Caco-2 (cell line): ENCODE data around the gene PHLPP1. TPM values are rescaled to one million over a fixed set of nuclear protein-coding genes. Genes with fewer than 3 reads are reported as not detected.

Experiments
- BruUV-seq: library from RNA; stranded (reverse); fragments of 400-500 nt; replicated peaks from 2 replicates; lab custom pipeline; 2021; lab: Mats Ljungman, UMichigan
- CTCF ChIA-PET: fragments of 300-600 bp; sonication (Branson Sonifier 250); formaldehyde crosslinking; loops from one replicate; lab custom pipeline; 2022; ENCODE audit warnings: antibody characterized with exemption; lab: Charles Lee
- POLR2A ChIA-PET: fragments of 300-600 bp; sonication (Branson Sonifier 250); formaldehyde crosslinking; loops from one replicate; lab custom pipeline; 2022; ENCODE audit warnings: antibody characterized with exemption; lab: Charles Lee
- DNase-seq, 2 experiments: peaks; one replicate each; pipeline versions ENCODE4 v3.0.0 to v3.0.0-alpha.2; 2020 to 2022
- H3K27me3 ChIP-seq: replicated peaks from 2 replicates; pipeline ENCODE4 v1.6.0; 2011; ENCODE audit warnings: low read length; ENCODE audit not compliant: control insufficient read depth, insufficient read depth
- H3K36me3 ChIP-seq: 2 replicates; pipeline ENCODE4 v1.5.1; 2011; ENCODE audit warnings: low read length; ENCODE audit not compliant: control insufficient read depth, insufficient read depth
- H3K4me1 ChIP-seq: fragments of 250-450 bp; sonication (Bioruptor Pico); 2 replicates; pipeline ENCODE4 v1.5.1; 2020; ENCODE audit warnings: mild to moderate bottlenecking
- H3K4me3 ChIP-seq: 2 replicates; pipeline ENCODE4 v1.5.1; 2011; ENCODE audit warnings: low read depth, mild to moderate bottlenecking, control low read depth, low read length
- H3K9me3 ChIP-seq: fragments of 250-450 bp; sonication (Bioruptor Pico); 2 replicates; pipeline ENCODE4 v1.5.1; 2020; ENCODE audit warnings: mild to moderate bottlenecking, moderate library complexity
- H3K27ac Mint-ChIP-seq: one replicate; pipeline ENCODE4 v1.8.0; 2022; ENCODE audit warnings: mixed read lengths; ENCODE audit not compliant: unreplicated experiment
- H3K27me3 Mint-ChIP-seq: one replicate; pipeline ENCODE4 v1.8.0; 2022; ENCODE audit warnings: mixed read lengths; ENCODE audit not compliant: insufficient read depth, unreplicated experiment
- H3K36me3 Mint-ChIP-seq: one replicate; pipeline ENCODE4 v1.8.0; 2022; ENCODE audit warnings: mild to moderate bottlenecking, mixed read lengths; ENCODE audit not compliant: insufficient read depth, unreplicated experiment
- H3K4me1 Mint-ChIP-seq: one replicate; pipeline ENCODE4 v1.8.0; 2022; ENCODE audit warnings: low read depth, mixed read lengths; ENCODE audit not compliant: unreplicated experiment
- H3K4me3 Mint-ChIP-seq: one replicate; pipeline ENCODE4 v1.8.0; 2022; ENCODE audit warnings: mild to moderate bottlenecking, moderate library complexity, mixed read lengths; ENCODE audit not compliant: unreplicated experiment
- H3K9me3 Mint-ChIP-seq: one replicate; pipeline ENCODE4 v1.8.0; 2022; ENCODE audit warnings: mixed read lengths; ENCODE audit not compliant: unreplicated experiment
- intact Hi-C: fragments of 100-400 bp; cut with micrococcal nuclease; formaldehyde crosslinking; loops from one replicate; pipeline ENCODE4 v1.10.0; 2022; ENCODE audit not compliant: unreplicated experiment
- total RNA-seq: library from RNA; stranded (reverse); gene quantifications from 2 replicates; pipeline ENCODE4 v1.2.3, GENCODE V29; 2022
- TF ChIP-seq, protein P1 (sequence below), 2 experiments: fragments of 200-600 bp in 1 of 2; IDR thresholded peaks; 1 replicate in 1 of 2; 2 replicates in 1 of 2; pipeline versions ENCODE4 v1.5.1 to v1.8.0; 2011 to 2022; ENCODE audit warnings: antibody characterized with exemption in 1 of 2, control low read depth in 1 of 2, inconsistent platforms in 1 of 2, low read depth in 1 of 2, low read length in 1 of 2, mild to moderate bottlenecking in 1 of 2, moderate library complexity in 1 of 2; ENCODE audit not compliant: insufficient read depth in 1 of 2, severe bottlenecking in 1 of 2, unreplicated experiment in 1 of 2

Gene PHLPP1
- total RNA-seq, 1 experiment from 2014 or later: 20.1 TPM

DNA sequence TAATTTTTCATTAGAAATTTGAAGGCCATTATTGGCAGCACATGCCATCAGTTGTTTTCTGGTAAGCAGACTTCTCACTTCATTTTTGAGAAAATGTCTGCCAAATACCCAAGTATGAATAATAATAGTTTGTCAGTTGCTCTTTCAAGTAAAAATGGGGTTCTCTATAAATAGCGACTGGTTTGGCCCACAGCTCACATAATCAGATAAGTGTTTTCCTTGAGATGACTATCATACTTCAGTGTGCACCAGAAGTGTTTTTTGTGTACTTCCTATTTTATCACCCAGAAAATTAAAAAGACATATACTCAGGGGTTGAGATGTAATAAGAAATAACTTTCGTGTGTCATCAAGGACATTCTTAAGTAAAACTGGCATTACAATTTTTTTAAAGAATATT, 147.1 kb downstream of the PHLPP1 start:
- ChIA-PET POLR2A (no interaction called here), CTCF (interaction anchor here (0.7 kb wide), 1 partner anchor 180 kb away, joined by 3 read pairs; no protein-coding TSS in a partner anchor)
- Histone ChIP-seq H3K9me3 (no peaks in the 10 kb centered on the region), H3K36me3 (no peaks in the 10 kb centered on the region), H3K4me3 (no peak overlapping the region), H3K27me3 (no peaks in the 10 kb centered on the region), H3K4me1 (no peaks in the 10 kb centered on the region)
- Mint-ChIP-seq H3K4me3 (no peak overlapping the region), H3K36me3 (peaks cover 2% of the 10 kb centered on the region), H3K27ac (no peak overlapping the region), H3K27me3 (no peaks in the 10 kb centered on the region), H3K4me1 (no peaks in the 10 kb centered on the region), H3K9me3 (no peaks in the 10 kb centered on the region)
- TF ChIP-seq, protein P1, sequence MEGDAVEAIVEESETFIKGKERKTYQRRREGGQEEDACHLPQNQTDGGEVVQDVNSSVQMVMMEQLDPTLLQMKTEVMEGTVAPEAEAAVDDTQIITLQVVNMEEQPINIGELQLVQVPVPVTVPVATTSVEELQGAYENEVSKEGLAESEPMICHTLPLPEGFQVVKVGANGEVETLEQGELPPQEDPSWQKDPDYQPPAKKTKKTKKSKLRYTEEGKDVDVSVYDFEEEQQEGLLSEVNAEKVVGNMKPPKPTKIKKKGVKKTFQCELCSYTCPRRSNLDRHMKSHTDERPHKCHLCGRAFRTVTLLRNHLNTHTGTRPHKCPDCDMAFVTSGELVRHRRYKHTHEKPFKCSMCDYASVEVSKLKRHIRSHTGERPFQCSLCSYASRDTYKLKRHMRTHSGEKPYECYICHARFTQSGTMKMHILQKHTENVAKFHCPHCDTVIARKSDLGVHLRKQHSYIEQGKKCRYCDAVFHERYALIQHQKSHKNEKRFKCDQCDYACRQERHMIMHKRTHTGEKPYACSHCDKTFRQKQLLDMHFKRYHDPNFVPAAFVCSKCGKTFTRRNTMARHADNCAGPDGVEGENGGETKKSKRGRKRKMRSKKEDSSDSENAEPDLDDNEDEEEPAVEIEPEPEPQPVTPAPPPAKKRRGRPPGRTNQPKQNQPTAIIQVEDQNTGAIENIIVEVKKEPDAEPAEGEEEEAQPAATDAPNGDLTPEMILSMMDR (IDR thresholded peaks at IDR 0.05; ENCODE audit: insufficient read depth in 1 of 2, low read depth in 1 of 2, low read length in 1 of 2, severe bottlenecking in 1 of 2, unreplicated experiment in 1 of 2): no peak
- no peak for DNase-seq
- no TSS peak for BruUV-seq
- intact Hi-C loops: no loop called here

DNA sequence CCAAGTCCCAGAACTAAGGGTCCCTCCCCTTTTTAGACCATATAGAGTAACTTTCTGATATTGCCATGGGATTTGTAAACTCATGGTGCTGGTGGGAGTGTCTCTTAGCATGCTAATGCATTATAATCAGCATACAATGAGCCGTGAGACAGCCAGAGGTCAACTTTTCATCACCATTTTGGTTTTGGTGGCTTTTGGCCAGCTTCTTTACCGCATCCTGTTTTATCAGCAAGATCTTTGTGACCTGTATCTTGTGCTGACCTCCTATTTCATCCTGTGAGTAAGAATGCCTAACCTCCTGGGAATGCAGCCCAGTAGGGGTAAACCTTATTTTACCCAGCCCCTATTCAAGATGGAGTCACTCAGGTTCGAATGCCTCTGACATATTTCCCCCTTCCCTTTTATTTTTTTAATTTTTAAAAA, 148.2 kb downstream of the PHLPP1 start:
- Mint-ChIP-seq H3K4me3 (no peak overlapping the region), H3K27ac (no peak overlapping the region), H3K4me1 (no peaks in the 10 kb centered on the region), H3K36me3 (peaks cover 4% of the 10 kb centered on the region), H3K9me3 (no peaks in the 10 kb centered on the region), H3K27me3 (no peaks in the 10 kb centered on the region)
- POLR2A ChIA-PET: no interaction called here
- Histone ChIP-seq H3K4me1 (no peaks in the 10 kb centered on the region), H3K9me3 (no peaks in the 10 kb centered on the region), H3K4me3 (no peak overlapping the region), H3K36me3 (no peaks in the 10 kb centered on the region), H3K27me3 (no peaks in the 10 kb centered on the region)
- DNase-seq: no peak
- TF ChIP-seq, protein P1 (IDR thresholded peaks at IDR 0.05; ENCODE audit: insufficient read depth in 1 of 2, low read depth in 1 of 2, low read length in 1 of 2, severe bottlenecking in 1 of 2, unreplicated experiment in 1 of 2): no peak
- intact Hi-C loops: no loop called here
- CTCF ChIA-PET: no interaction called here
- no TSS peak for BruUV-seq

- Histone ChIP-seq H3K36me3 (no peaks in the 10 kb centered on the region), H3K4me1 (no peaks in the 10 kb centered on the region), H3K9me3 (no peaks in the 10 kb centered on the region), H3K4me3 (no peak overlapping the region), H3K27me3 (no peaks in the 10 kb centered on the region)
- H3K9me3 Mint-ChIP-seq: no peaks in the 10 kb centered on the region
- intact Hi-C loops: no loop called here
- TF ChIP-seq, protein P1 (IDR thresholded peaks at IDR 0.05; ENCODE audit: insufficient read depth in 1 of 2, low read depth in 1 of 2, low read length in 1 of 2, severe bottlenecking in 1 of 2, unreplicated experiment in 1 of 2): no peak
- POLR2A ChIA-PET: no interaction called here
- peaks cover 4% of the 10 kb centered on the region for H3K36me3 Mint-ChIP-seq
- CTCF ChIA-PET: no interaction called here
- H3K4me3 Mint-ChIP-seq: no peak overlapping the region
- no peaks in the 10 kb centered on the region for H3K27me3 Mint-ChIP-seq
- no peaks in the 10 kb centered on the region for H3K4me1 Mint-ChIP-seq
- no peak for DNase-seq
- BruUV-seq: no TSS peak
- no peak overlapping the region for H3K27ac Mint-ChIP-seq
These were observed 150.2 kb downstream of the PHLPP1 start for GRCh38 chr18:62865498-62865897.
